HepG2 (cell line): ENCODE data around the gene POP5. TPM values are rescaled to one million over a fixed set of nuclear protein-coding genes. Genes with fewer than 3 reads are reported as not detected.

Experiments
- BCL6 ChIP-seq: IDR thresholded peaks from 2 replicates; pipeline ENCODE4 v1.6.1; 2016; ENCODE audit warnings: missing genetic modification reagents, missing compliant biosample characterization
- CREM ChIP-seq, 2 experiments: sonication (generic) in 1 of 2; formaldehyde crosslinking in 1 of 2; IDR thresholded peaks; 2 replicates each; pipeline versions ENCODE4 v1.4.0 to v1.6.1; 2016 to 2020; ENCODE audit warnings: antibody characterized with exemption in 1 of 2, mild to moderate bottlenecking in 1 of 2, missing genetic modification reagents in 1 of 2
- EHMT2 ChIP-seq: fragments of 200-600 bp; sonication (generic); IDR thresholded peaks from 2 replicates; pipeline ENCODE4 v1.7.0; 2017; ENCODE audit warnings: antibody characterized with exemption, low read depth, low read length, borderline replicate concordance
- EP300 ChIP-seq, 3 experiments: sonication (generic) in 1 of 3; formaldehyde crosslinking in 1 of 3; IDR thresholded peaks; 2 replicates each; pipeline versions ENCODE4 v1.5.1 to v1.6.1; 2011 to 2020; ENCODE audit warnings: low read depth in 2 of 3, low read length in 2 of 3, borderline replicate concordance in 1 of 3, improper control_type of control experiment in 1 of 3, mild to moderate bottlenecking in 1 of 3, missing genetic modification reagents in 1 of 3, moderate library complexity in 1 of 3
- GPN1 ChIP-seq: sonication (generic); formaldehyde crosslinking; IDR thresholded peaks from 2 replicates; pipeline ENCODE4 v1.5.1; 2020; ENCODE audit warnings: missing genetic modification reagents, borderline replicate concordance
- KLF11 ChIP-seq: IDR thresholded peaks from 2 replicates; pipeline ENCODE4 v1.6.1; 2016; ENCODE audit warnings: missing compliant biosample characterization
- NR2F1 ChIP-seq, 2 experiments: fragments of 450-650 bp in 1 of 2; formaldehyde crosslinking in 1 of 2; IDR thresholded peaks; 2 replicates each; pipeline versions ENCODE4 v1.5.0 to v1.6.1; 2016 to 2020; ENCODE audit warnings: mild to moderate bottlenecking in 1 of 2, missing compliant biosample characterization in 1 of 2, missing genetic modification reagents in 1 of 2, moderate library complexity in 1 of 2
- NRL ChIP-seq: sonication (generic); formaldehyde crosslinking; IDR thresholded peaks from 2 replicates; pipeline ENCODE4 v1.5.0; 2020; ENCODE audit warnings: missing genetic modification reagents, mild to moderate bottlenecking, moderate library complexity, borderline replicate concordance
- RARA ChIP-seq: IDR thresholded peaks from 2 replicates; pipeline ENCODE4 v1.6.1; 2016; ENCODE audit warnings: missing genetic modification reagents, missing compliant biosample characterization
- THYN1 ChIP-seq: sonication (generic); formaldehyde crosslinking; IDR thresholded peaks from 2 replicates; pipeline ENCODE4 v1.8.1; 2023; ENCODE audit warnings: low read depth, mild to moderate bottlenecking, moderate library complexity, missing genetic modification reagents, borderline replicate concordance
- ZBTB21 ChIP-seq: sonication (generic); formaldehyde crosslinking; IDR thresholded peaks from 2 replicates; pipeline ENCODE4 v1.4.0; 2020; ENCODE audit warnings: missing genetic modification reagents
- ZFP62 ChIP-seq: sonication (generic); formaldehyde crosslinking; IDR thresholded peaks from 2 replicates; pipeline ENCODE4 v1.4.0; 2020; ENCODE audit warnings: missing genetic modification reagents
- ZNF343 ChIP-seq: sonication (generic); formaldehyde crosslinking; IDR thresholded peaks from 2 replicates; pipeline ENCODE4 v1.4.0; 2020; ENCODE audit warnings: mild to moderate bottlenecking, missing genetic modification reagents
- ZNF556 ChIP-seq: sonication (generic); formaldehyde crosslinking; IDR thresholded peaks from 2 replicates; pipeline ENCODE4 v1.4.0; 2020; ENCODE audit warnings: mild to moderate bottlenecking, missing genetic modification reagents, borderline replicate concordance
- ZNF772 ChIP-seq: sonication (generic); formaldehyde crosslinking; IDR thresholded peaks from 2 replicates; pipeline ENCODE4 v1.5.0; 2020; ENCODE audit warnings: mild to moderate bottlenecking, missing genetic modification reagents
- polyA plus RNA-seq, 8 experiments: library from polyadenylated mRNA; depleted of rRNA in 3 of 8; stranded (reverse) in 7 of 8; unstranded in 1 of 8; fragments of >200 nt; fragmentation: Illumina TruSeq in 4 of 8; extraction: Trizol in 4 of 8; gene quantifications; 2 replicates each; pipeline versions ENCODE4 v1.2.1 to v1.2.3, GENCODE V29; 2011 to 2016; ENCODE audit warnings: low read depth in 4 of 8, missing spikeins in 1 of 8, mixed read lengths in 1 of 8; ENCODE audit not compliant: insufficient read depth in 1 of 8
- total RNA-seq, 5 experiments: library from RNA; depleted of rRNA; stranded (reverse); fragments of >200 nt; fragmentation: Illumina TruSeq; extraction: Trizol; gene quantifications; 2 replicates each; pipeline ENCODE4 v1.2.3, GENCODE V29; 2016; ENCODE audit warnings: low read depth in 1 of 5
- TF ChIP-seq, protein P1 (sequence below): sonication (generic); formaldehyde crosslinking; IDR thresholded peaks from 2 replicates; pipeline ENCODE4 v1.4.0; 2020; ENCODE audit warnings: mild to moderate bottlenecking, missing genetic modification reagents, borderline replicate concordance
- TF ChIP-seq, protein P2 (sequence below): sonication (generic); formaldehyde crosslinking; IDR thresholded peaks from 2 replicates; pipeline ENCODE4 v1.4.0; 2020; ENCODE audit warnings: missing genetic modification reagents, borderline replicate concordance
- TF ChIP-seq, protein P3 (sequence below): sonication (generic); IDR thresholded peaks from 2 replicates; pipeline ENCODE4 v1.6.1; 2016; ENCODE audit warnings: low read depth, borderline replicate concordance
- TF ChIP-seq, protein P4 (sequence below): sonication (generic); formaldehyde crosslinking; IDR thresholded peaks from 2 replicates; pipeline ENCODE4 v1.4.0; 2020; ENCODE audit warnings: mild to moderate bottlenecking, missing genetic modification reagents

The POP5 gene
- total and polyA plus RNA-seq, 2 of the 13 experiments (the other 11 are each of a cell fraction or from before 2014, with no cell fraction given), result 45.6 to 61.3 TPM

DNA sequence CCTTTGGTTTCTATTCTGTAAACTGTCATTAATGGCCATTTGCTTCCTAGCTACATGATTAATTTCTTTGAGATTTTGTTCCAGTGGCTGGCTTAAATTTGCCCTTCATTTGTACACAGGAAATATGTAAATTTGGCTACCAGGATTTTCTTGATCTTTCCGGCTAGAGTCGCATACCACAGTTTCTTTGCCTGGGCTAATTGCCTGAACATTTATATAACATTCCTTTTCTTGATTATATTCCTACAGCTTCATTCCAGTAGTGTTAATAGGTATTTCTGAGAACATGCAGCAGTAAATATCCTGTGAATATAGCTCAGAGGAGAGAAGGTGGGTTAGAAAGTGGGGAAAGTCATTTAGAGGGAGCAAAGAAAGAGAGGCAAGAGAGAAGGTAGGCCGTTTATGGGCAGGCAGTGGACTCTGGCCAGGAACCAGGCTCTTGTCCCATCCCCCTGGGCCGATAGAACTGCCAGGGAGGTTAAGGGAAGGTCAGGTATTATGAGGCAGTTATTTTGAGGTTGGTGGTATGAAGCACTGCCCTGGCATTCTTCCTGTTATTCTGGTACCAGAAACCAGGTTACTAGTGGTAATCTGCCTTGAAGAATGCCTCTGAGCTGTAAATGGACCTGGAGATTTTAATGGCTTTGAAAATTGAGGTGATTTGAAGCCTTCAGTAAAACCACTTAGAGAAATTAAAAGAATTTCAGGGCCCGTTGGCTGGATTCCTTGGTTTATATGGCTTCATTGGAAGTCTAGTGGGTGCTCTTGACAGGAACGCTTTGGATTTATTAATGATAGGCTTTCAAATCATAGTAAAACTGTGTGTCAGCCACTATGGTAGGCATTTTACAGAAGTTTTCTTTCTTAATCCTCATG is 42.7 kb downstream of the POP5 start (continued):
- TF ChIP-seq, protein P1, sequence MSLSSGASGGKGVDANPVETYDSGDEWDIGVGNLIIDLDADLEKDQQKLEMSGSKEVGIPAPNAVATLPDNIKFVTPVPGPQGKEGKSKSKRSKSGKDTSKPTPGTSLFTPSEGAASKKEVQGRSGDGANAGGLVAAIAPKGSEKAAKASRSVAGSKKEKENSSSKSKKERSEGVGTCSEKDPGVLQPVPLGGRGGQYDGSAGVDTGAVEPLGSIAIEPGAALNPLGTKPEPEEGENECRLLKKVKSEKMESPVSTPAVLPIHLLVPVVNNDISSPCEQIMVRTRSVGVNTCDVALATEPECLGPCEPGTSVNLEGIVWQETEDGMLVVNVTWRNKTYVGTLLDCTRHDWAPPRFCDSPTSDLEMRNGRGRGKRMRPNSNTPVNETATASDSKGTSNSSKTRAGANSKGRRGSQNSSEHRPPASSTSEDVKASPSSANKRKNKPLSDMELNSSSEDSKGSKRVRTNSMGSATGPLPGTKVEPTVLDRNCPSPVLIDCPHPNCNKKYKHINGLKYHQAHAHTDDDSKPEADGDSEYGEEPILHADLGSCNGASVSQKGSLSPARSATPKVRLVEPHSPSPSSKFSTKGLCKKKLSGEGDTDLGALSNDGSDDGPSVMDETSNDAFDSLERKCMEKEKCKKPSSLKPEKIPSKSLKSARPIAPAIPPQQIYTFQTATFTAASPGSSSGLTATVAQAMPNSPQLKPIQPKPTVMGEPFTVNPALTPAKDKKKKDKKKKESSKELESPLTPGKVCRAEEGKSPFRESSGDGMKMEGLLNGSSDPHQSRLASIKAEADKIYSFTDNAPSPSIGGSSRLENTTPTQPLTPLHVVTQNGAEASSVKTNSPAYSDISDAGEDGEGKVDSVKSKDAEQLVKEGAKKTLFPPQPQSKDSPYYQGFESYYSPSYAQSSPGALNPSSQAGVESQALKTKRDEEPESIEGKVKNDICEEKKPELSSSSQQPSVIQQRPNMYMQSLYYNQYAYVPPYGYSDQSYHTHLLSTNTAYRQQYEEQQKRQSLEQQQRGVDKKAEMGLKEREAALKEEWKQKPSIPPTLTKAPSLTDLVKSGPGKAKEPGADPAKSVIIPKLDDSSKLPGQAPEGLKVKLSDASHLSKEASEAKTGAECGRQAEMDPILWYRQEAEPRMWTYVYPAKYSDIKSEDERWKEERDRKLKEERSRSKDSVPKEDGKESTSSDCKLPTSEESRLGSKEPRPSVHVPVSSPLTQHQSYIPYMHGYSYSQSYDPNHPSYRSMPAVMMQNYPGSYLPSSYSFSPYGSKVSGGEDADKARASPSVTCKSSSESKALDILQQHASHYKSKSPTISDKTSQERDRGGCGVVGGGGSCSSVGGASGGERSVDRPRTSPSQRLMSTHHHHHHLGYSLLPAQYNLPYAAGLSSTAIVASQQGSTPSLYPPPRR (CRISPR knock-in tag), result no peak
- no peak for TF ChIP-seq ZBTB21 (CRISPR knock-in tag)
- TF ChIP-seq, protein P2, sequence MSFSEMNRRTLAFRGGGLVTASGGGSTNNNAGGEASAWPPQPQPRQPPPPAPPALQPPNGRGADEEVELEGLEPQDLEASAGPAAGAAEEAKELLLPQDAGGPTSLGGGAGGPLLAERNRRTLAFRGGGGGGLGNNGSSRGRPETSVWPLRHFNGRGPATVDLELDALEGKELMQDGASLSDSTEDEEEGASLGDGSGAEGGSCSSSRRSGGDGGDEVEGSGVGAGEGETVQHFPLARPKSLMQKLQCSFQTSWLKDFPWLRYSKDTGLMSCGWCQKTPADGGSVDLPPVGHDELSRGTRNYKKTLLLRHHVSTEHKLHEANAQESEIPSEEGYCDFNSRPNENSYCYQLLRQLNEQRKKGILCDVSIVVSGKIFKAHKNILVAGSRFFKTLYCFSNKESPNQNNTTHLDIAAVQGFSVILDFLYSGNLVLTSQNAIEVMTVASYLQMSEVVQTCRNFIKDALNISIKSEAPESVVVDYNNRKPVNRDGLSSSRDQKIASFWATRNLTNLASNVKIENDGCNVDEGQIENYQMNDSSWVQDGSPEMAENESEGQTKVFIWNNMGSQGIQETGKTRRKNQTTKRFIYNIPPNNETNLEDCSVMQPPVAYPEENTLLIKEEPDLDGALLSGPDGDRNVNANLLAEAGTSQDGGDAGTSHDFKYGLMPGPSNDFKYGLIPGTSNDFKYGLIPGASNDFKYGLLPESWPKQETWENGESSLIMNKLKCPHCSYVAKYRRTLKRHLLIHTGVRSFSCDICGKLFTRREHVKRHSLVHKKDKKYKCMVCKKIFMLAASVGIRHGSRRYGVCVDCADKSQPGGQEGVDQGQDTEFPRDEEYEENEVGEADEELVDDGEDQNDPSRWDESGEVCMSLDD (CRISPR knock-in tag), result no peak
- TF ChIP-seq EP300 (IDR thresholded peaks at IDR 0.05; ENCODE audit: low read depth in 2 of 2, low read length in 2 of 2), result no peak; a peak in 1 of 4 replicates
- TF ChIP-seq EP300 (CRISPR knock-in tag; IDR thresholded peaks at IDR 0.05; ENCODE audit: borderline replicate concordance), result no peak
- no peak for TF ChIP-seq ZNF343 (CRISPR knock-in tag)
- no peak for TF ChIP-seq THYN1
- no peak for TF ChIP-seq EHMT2
- TF ChIP-seq, protein P3, sequence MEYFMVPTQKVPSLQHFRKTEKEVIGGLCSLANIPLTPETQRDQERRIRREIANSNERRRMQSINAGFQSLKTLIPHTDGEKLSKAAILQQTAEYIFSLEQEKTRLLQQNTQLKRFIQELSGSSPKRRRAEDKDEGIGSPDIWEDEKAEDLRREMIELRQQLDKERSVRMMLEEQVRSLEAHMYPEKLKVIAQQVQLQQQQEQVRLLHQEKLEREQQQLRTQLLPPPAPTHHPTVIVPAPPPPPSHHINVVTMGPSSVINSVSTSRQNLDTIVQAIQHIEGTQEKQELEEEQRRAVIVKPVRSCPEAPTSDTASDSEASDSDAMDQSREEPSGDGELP, result no peak
- no peak for TF ChIP-seq ZNF556 (CRISPR knock-in tag)
- TF ChIP-seq NR2F1 (CRISPR knock-in tag; IDR thresholded peaks at IDR 0.05), result 0 out of 4 replicates have a peak, but pooled peaks of 1 of the 2 experiments have one; percentile 39
- peak; percentile 32 for TF ChIP-seq BCL6 (CRISPR knock-in tag)
- TF ChIP-seq, protein P4, sequence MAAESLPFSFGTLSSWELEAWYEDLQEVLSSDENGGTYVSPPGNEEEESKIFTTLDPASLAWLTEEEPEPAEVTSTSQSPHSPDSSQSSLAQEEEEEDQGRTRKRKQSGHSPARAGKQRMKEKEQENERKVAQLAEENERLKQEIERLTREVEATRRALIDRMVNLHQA (CRISPR knock-in tag), result no peak
- no peak for TF ChIP-seq NRL
- peak; percentile 93 for TF ChIP-seq RARA
- TF ChIP-seq ZNF772, result no peak
- TF ChIP-seq GPN1 (CRISPR knock-in tag), result no peak
- no peak for TF ChIP-seq KLF11 (CRISPR knock-in tag)
- no peak for TF ChIP-seq CREM (IDR thresholded peaks at IDR 0.05)
- TF ChIP-seq CREM (CRISPR knock-in tag; IDR thresholded peaks at IDR 0.05), result no peak
- TF ChIP-seq ZFP62 (CRISPR knock-in tag), result no peak
